ENCODE data around the gene IL13RA1. TPM values are rescaled to one million over a fixed set of nuclear protein-coding genes. Genes with fewer than 3 reads are reported as not detected.

Gene IL13RA1
- total and polyA plus RNA-seq, 10 of the 15 experiments (the other 5 are each of a cell fraction or from before 2014, with no cell fraction given), result 2.3 to 14.2 (median 8.4) TPM

DNA sequence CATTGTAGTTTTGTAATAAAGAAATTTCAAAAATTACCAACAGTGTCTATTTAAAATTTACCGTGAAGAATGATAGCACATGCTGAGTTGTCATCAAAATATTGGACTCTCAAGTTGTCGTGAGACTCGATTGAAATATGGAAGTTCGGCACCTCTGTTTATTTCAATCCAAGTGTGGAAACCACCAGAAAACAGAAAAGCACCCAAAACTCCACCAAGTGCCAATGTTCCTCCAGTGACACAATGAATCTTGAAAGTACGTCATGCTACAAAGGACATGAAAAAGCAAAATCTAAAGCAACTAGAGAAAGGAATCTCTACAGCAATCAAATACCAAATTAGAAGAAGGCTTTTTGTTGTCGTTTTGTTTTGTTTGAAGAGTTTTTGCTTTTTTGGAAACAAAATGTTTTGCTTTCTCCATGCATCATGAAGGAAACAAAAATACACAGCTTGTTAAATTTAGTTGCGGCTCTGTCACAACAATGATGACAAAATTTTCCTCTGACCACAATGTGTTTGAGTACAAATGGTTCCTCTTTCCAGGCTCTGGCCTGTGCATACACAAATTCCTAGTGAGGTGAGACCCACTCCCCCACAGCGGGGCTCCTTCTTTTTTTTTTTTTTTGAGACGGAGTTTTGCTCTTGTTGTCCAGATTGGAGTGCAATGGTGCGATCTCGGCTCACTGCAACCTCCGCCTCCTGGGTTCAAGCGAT, 9.6 kb upstream of the IL13RA1 start:
- in situ Hi-C loops (cut with MboI) (no loop called here), intact Hi-C loops (cut with micrococcal nuclease; ENCODE audit: unreplicated experiment) (no loop called here)
- BruUV-seq (replicated peaks), result no TSS peak
- ChIA-PET CTCF (no interaction called here), POLR2A (interaction anchor here (0.7 to 1.2 kb wide), 2 partner anchors 12 to 41 kb away, joined by 3 to 5 read pairs; no protein-coding TSS in a partner anchor), RAD21 (ENCODE audit: unreplicated experiment) (interaction anchor here (1.1 kb wide), 1 partner anchor 35 kb away, joined by 4 read pairs; no protein-coding TSS in a partner anchor), SMC1A (ENCODE audit: uncharacterized antibody, unreplicated experiment) (interaction anchor here (0.8 kb wide), 1 partner anchor 17 kb away, joined by 3 read pairs; no protein-coding TSS in a partner anchor)
- Histone ChIP-seq H3K27ac (ENCODE audit: control insufficient read depth, insufficient read depth) (no peak overlapping the region), H3K4me2 (ENCODE audit: control insufficient read depth, insufficient read depth) (no peak overlapping the region), H3K27me3 (replicated peaks in 1 of 2; ENCODE audit: control insufficient read depth in 2 of 2, insufficient read depth in 2 of 2, low read length in 1 of 2) (no peaks in the 10 kb centered on the region), H3K79me2 (ENCODE audit: control insufficient read depth, insufficient read depth, low read length) (no peaks in the 10 kb centered on the region), H2AFZ (ENCODE audit: control insufficient read depth, low read depth, low read length) (no peak overlapping the region), H3K36me3 (ENCODE audit: control insufficient read depth in 2 of 2, insufficient read depth in 2 of 2, low read length in 1 of 2) (no peaks in the 10 kb centered on the region), H3K9ac (ENCODE audit: control insufficient read depth, insufficient read depth, low read length) (no peak overlapping the region), H3K9me3 (replicated peaks; ENCODE audit: control insufficient read depth, insufficient read depth, low read length) (no peaks in the 10 kb centered on the region), H4K20me1 (ENCODE audit: control insufficient read depth, insufficient read depth) (no peaks in the 10 kb centered on the region), H3K4me3 (no peak overlapping the region), H3K4me1 (ENCODE audit: control insufficient read depth, insufficient read depth, low read length) (no peaks in the 10 kb centered on the region)
- 39% methylated on average over 12 of the region's 13 CpGs for WGBS (ENCODE audit: insufficient coverage, insufficient replicate concordance, low lambda C conversion rate, missing lambda C conversion rate)
- no peak for DNase-seq (ENCODE audit: low read depth, low spot score)
- ATAC-seq, result peak; percentile 77
- no peak for FAIRE-seq
- TF ChIP-seq CREB1 (IDR thresholded peaks at IDR 0.05; ENCODE audit: low read depth) (0 out of 2 replicates have a peak, but pooled peaks have one; percentile 15), RUNX3 (IDR thresholded peaks at IDR 0.05; ENCODE audit: low read length) (peak; percentile 52), CBX3 (IDR thresholded peaks at IDR 0.05; ENCODE audit: borderline replicate concordance, low read depth) (no peak), BCLAF1 (IDR thresholded peaks at IDR 0.05) (no peak), BCL11A (IDR thresholded peaks at IDR 0.05; ENCODE audit: low read depth, low read length) (no peak), NFIC (IDR thresholded peaks at IDR 0.05; ENCODE audit: low read depth, low read length) (peak; percentile 25; the same call in 1 of the 2 replicates)
- TF ChIP-seq, protein P1, sequence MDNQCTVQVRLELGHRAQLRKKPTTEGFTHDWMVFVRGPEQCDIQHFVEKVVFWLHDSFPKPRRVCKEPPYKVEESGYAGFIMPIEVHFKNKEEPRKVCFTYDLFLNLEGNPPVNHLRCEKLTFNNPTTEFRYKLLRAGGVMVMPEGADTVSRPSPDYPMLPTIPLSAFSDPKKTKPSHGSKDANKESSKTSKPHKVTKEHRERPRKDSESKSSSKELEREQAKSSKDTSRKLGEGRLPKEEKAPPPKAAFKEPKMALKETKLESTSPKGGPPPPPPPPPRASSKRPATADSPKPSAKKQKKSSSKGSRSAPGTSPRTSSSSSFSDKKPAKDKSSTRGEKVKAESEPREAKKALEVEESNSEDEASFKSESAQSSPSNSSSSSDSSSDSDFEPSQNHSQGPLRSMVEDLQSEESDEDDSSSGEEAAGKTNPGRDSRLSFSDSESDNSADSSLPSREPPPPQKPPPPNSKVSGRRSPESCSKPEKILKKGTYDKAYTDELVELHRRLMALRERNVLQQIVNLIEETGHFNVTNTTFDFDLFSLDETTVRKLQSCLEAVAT (IDR thresholded peaks at IDR 0.05), result 0 out of 2 replicates have a peak, but pooled peaks have one; percentile 18
- TF ChIP-seq, protein P2, sequence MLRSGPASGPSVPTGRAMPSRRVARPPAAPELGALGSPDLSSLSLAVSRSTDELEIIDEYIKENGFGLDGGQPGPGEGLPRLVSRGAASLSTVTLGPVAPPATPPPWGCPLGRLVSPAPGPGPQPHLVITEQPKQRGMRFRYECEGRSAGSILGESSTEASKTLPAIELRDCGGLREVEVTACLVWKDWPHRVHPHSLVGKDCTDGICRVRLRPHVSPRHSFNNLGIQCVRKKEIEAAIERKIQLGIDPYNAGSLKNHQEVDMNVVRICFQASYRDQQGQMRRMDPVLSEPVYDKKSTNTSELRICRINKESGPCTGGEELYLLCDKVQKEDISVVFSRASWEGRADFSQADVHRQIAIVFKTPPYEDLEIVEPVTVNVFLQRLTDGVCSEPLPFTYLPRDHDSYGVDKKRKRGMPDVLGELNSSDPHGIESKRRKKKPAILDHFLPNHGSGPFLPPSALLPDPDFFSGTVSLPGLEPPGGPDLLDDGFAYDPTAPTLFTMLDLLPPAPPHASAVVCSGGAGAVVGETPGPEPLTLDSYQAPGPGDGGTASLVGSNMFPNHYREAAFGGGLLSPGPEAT (IDR thresholded peaks at IDR 0.05; ENCODE audit: low read depth), result peak; percentile 69; the same call in 1 of the 2 replicates
